Kidney epithelial cell (primary cell): ENCODE measurements around the gene HNRNPL. TPM values are rescaled to one million over a fixed set of nuclear protein-coding genes. Genes with fewer than 3 reads are reported as not detected.
"Not testable (repeated sequence)": the region's sequence is repeated elsewhere in the genome, so short reads cannot be mapped to it uniquely, and the experiment has no call there.

Source experiments
- DNase-seq: peaks from one replicate; pipeline ENCODE4 v3.0.0-alpha.2; 2010; ENCODE audit warnings: low read depth
- H3K27me3 ChIP-seq: 2 replicates; pipeline ENCODE4 v1.6.0; 2011; ENCODE audit warnings: low read length; ENCODE audit not compliant: control insufficient read depth, insufficient read depth
- H3K36me3 ChIP-seq: 2 replicates; pipeline ENCODE4 v1.5.1; 2011; ENCODE audit warnings: low read length; ENCODE audit not compliant: control insufficient read depth, insufficient read depth
- H3K4me3 ChIP-seq: 2 replicates; pipeline ENCODE4 v1.5.1; 2011; ENCODE audit warnings: low read depth, mild to moderate bottlenecking, control low read depth, low read length
- total RNA-seq: library from RNA; depleted of rRNA; stranded (reverse); fragments of >200 nt; gene quantifications from 2 replicates; pipeline ENCODE4 v1.2.3, GENCODE V29; 2015
- TF ChIP-seq, protein P1 (sequence below): IDR thresholded peaks from 2 replicates; pipeline ENCODE4 v1.5.1; 2011; ENCODE audit warnings: mild to moderate bottlenecking, moderate library complexity, low read length, control low read depth, inconsistent platforms; ENCODE audit not compliant: insufficient read depth, poor library complexity, severe bottlenecking

Gene HNRNPL
- total RNA-seq, 1 donor from 2014 or later: 192 TPM

- Histone ChIP-seq H3K27me3 (no peaks in the 10 kb centered on the region), H3K36me3 (no peaks in the 10 kb centered on the region), H3K4me3 (no peak overlapping the region)
- TF ChIP-seq, protein P1, sequence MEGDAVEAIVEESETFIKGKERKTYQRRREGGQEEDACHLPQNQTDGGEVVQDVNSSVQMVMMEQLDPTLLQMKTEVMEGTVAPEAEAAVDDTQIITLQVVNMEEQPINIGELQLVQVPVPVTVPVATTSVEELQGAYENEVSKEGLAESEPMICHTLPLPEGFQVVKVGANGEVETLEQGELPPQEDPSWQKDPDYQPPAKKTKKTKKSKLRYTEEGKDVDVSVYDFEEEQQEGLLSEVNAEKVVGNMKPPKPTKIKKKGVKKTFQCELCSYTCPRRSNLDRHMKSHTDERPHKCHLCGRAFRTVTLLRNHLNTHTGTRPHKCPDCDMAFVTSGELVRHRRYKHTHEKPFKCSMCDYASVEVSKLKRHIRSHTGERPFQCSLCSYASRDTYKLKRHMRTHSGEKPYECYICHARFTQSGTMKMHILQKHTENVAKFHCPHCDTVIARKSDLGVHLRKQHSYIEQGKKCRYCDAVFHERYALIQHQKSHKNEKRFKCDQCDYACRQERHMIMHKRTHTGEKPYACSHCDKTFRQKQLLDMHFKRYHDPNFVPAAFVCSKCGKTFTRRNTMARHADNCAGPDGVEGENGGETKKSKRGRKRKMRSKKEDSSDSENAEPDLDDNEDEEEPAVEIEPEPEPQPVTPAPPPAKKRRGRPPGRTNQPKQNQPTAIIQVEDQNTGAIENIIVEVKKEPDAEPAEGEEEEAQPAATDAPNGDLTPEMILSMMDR: no peak
- no peak for DNase-seq
Measured at GRCh38 chr19:38809592-38810252, 40.1 kb downstream of the HNRNPL start.

DNA sequence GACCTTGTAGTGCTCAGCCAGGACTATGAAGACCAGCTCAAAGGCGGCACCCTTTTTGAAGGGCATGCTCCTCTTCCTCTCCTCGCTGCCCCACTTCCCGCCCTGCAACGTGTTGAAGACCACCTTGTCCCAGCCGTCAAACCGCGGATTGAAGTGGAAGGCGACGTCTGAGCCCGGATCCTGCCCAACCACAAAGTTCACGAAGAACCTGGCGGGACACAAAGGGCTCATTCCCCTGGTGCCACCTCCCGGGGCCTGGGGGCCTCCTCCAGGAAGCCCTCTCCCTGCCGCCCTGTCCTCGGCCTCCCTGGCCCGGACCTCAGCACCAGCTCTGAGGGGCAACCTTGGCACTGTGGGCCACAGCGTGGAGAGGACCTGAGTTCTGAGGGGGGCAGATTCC, 41.0 kb downstream of the HNRNPL start:
- DNase-seq: no peak
- H3K27me3 ChIP-seq: no peaks in the 10 kb centered on the region
- H3K36me3 ChIP-seq: no peaks in the 10 kb centered on the region
- no peak overlapping the region for H3K4me3 ChIP-seq
- TF ChIP-seq, protein P1: no peak

- not testable (repeated sequence) for H3K4me3 ChIP-seq, H3K27me3 ChIP-seq, H3K36me3 ChIP-seq
- DNase-seq: peak; percentile 61
Measured at GRCh38 chr19:38807374-38808098, 42.2 kb downstream of the HNRNPL start.

DNA sequence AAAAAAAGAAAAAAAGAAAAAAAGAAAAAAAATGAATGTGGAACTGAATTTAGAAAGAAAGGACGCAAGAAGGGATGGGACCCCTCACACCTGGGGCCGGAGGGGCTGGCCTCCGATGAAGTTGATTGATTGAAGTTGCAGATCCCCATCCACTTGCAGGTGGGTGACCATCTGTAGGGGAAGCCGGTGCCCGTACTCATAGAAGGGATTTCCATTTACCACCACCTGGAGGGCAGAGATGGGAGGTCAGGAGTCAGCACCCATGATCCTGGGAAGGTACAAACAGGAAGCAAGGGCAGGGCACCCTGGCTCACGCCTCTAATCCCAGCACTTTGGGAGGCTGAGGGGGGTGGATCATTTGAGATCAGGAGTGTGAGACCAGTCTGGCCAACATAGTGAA, 43.4 kb downstream of the HNRNPL start:
- no peak overlapping the region for H3K4me3 ChIP-seq
- no peaks in the 10 kb centered on the region for H3K27me3 ChIP-seq
- no peaks in the 10 kb centered on the region for H3K36me3 ChIP-seq
- no peak for DNase-seq
- TF ChIP-seq, protein P1: no peak

GRCh38 chr19:38805180-38805579, 44.6 kb downstream of the HNRNPL start:
- no peak overlapping the region for H3K4me3 ChIP-seq
- H3K27me3 ChIP-seq: no peaks in the 10 kb centered on the region
- no peaks in the 10 kb centered on the region for H3K36me3 ChIP-seq
- no peak for DNase-seq
- TF ChIP-seq, protein P1: no peak

DNA sequence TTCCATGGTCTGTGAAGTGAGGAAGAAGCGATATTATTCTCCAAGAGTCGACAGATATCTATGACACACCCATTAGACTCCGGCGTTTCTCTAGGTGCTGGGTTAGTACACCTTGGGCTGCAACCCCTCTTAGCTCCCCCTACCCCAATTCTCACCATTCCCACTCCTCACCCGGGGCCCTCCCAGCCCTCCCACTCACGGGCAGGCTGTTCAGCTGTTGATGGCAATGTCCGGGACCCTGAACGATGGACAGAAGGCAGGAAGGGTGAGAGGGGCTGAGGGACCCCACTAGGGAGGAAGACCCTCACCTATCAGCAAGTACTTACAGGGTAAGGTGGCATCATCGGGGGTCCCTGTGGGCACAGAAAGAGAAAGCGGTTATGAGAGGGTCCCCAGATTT, 46.2 kb downstream of the HNRNPL start:
- H3K27me3 ChIP-seq: no peaks in the 10 kb centered on the region
- TF ChIP-seq, protein P1: no peak
- no peaks in the 10 kb centered on the region for H3K36me3 ChIP-seq
- H3K4me3 ChIP-seq: no peak overlapping the region
- DNase-seq: no peak
